ENCODE measurements around the gene ANKRD55. TPM values are rescaled to one million over a fixed set of nuclear protein-coding genes. Genes with fewer than 3 reads are reported as not detected.

Gene ANKRD55
- total RNA-seq, 1 experiment from 2014 or later: not detected

GRCh38 chr5:56253924-56254323 lies 20.8 kb upstream of the ANKRD55 start:
- ATAC-seq: no peak
- CTCF ChIA-PET: no interaction called here
- POLR2A ChIA-PET: no interaction called here
- no peak for TF ChIP-seq OVOL2 (CRISPR knock-in tag; IDR thresholded peaks at IDR 0.05; ENCODE audit: borderline replicate concordance)
- H3K27ac Mint-ChIP-seq: no peak overlapping the region
- H3K4me1 Mint-ChIP-seq: no peaks in the 10 kb centered on the region
- peaks cover 9% of the 10 kb centered on the region for H3K36me3 Mint-ChIP-seq
- H3K4me3 Mint-ChIP-seq: no peak overlapping the region
- no peak for DNase-seq (ENCODE audit: low spot score)
- H3K9me3 Mint-ChIP-seq: peaks cover 24% of the 10 kb centered on the region
- no peaks in the 10 kb centered on the region for H3K27me3 Mint-ChIP-seq (ENCODE audit: low read depth)

- Mint-ChIP-seq H3K27me3 (ENCODE audit: low read depth) (no peaks in the 10 kb centered on the region), H3K9me3 (peaks cover 26% of the 10 kb centered on the region), H3K4me3 (no peak overlapping the region), H3K4me1 (no peaks in the 10 kb centered on the region), H3K36me3 (peaks cover 8% of the 10 kb centered on the region), H3K27ac (no peak overlapping the region)
- ChIA-PET CTCF (no interaction called here), POLR2A (no interaction called here)
- no peak for TF ChIP-seq E2F5 (CRISPR knock-in tag; IDR thresholded peaks at IDR 0.05)
- TF ChIP-seq CREB1 (CRISPR knock-in tag; IDR thresholded peaks at IDR 0.05): no peak
- TF ChIP-seq MXD4 (CRISPR knock-in tag; IDR thresholded peaks at IDR 0.05; ENCODE audit: borderline replicate concordance): no peak
- TF ChIP-seq SMAD3 (CRISPR knock-in tag; IDR thresholded peaks at IDR 0.05; ENCODE audit: borderline replicate concordance): no peak
- TF ChIP-seq ATF1 (CRISPR knock-in tag; IDR thresholded peaks at IDR 0.05): no peak
- no peak for TF ChIP-seq ZNF263 (CRISPR knock-in tag; IDR thresholded peaks at IDR 0.05; ENCODE audit: low read depth)
- TF ChIP-seq RELA (CRISPR knock-in tag; IDR thresholded peaks at IDR 0.05; ENCODE audit: borderline replicate concordance): no peak
- TF ChIP-seq NFE2L1 (CRISPR knock-in tag; IDR thresholded peaks at IDR 0.05): no peak
- no peak for TF ChIP-seq ZNF281 (CRISPR knock-in tag; IDR thresholded peaks at IDR 0.05)
- TF ChIP-seq ZNF671 (CRISPR knock-in tag; IDR thresholded peaks at IDR 0.05): no peak
- no peak for TF ChIP-seq MLX (CRISPR knock-in tag; IDR thresholded peaks at IDR 0.05)
- TF ChIP-seq PRRX2 (CRISPR knock-in tag; IDR thresholded peaks at IDR 0.05): no peak
- TF ChIP-seq ATF2 (CRISPR knock-in tag; IDR thresholded peaks at IDR 0.05; ENCODE audit: borderline replicate concordance, low read depth): no peak
- no peak for TF ChIP-seq CBFB (CRISPR knock-in tag; IDR thresholded peaks at IDR 0.05; ENCODE audit: low read depth)
- no peak for TF ChIP-seq CREM (CRISPR knock-in tag; IDR thresholded peaks at IDR 0.05)
- TF ChIP-seq E2F1 (CRISPR knock-in tag; IDR thresholded peaks at IDR 0.05): no peak
- TF ChIP-seq ZNF219 (CRISPR knock-in tag; IDR thresholded peaks at IDR 0.05; ENCODE audit: borderline replicate concordance): no peak
- no peak for TF ChIP-seq TEAD1 (CRISPR knock-in tag; IDR thresholded peaks at IDR 0.05)
- no peak for TF ChIP-seq GTF2I (CRISPR knock-in tag; conservative IDR thresholded peaks at IDR 0.05)
- DNase-seq (ENCODE audit: low spot score): no peak
- ATAC-seq: no peak
Observed at GRCh38 chr5:56253126-56253525, 20.0 kb upstream of the ANKRD55 start.

All from WTC11 (cell line).